ENCODE data around the gene GBP7.

Gene GBP7

GRCh38 chr1:89167590-89168230 is 8.1 kb downstream of the GBP7 start:
- Histone ChIP-seq H3K36me3 (ENCODE audit: control insufficient read depth, insufficient read depth, low read length) (no peaks in the 10 kb centered on the region), H3K9me3 (ENCODE audit: control insufficient read depth, insufficient read depth, low read length) (no peaks in the 10 kb centered on the region), H3K9ac (ENCODE audit: low read depth, low read length) (no peak overlapping the region), H3K4me1 (ENCODE audit: control insufficient read depth, insufficient read depth, low read length) (no peaks in the 10 kb centered on the region), H3K27me3 (ENCODE audit: control insufficient read depth, insufficient read depth, low read length) (no peaks in the 10 kb centered on the region), H3K4me3 (ENCODE audit: low read depth, low read length) (no peak overlapping the region)

DNA sequence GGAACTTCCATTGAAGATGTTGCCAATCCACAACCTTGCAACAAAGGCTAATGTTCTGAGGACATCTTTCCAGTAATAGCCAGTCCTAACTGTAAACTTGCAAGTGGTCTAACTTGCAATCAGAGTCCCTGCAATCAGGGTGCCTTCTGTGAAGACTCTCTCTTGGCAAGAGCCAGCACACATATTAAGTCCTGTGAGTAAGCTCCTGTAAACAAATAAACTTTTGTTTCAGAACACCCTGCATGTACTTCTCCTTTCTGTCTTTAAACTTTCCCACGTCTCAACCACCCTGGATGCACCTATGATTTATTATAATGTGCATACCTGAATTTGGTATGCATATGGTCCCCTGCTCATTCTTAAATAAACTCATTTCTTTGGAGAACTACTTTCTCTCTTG is 9.1 kb downstream of the GBP7 start:
- no peaks in the 10 kb centered on the region for H3K9me3 ChIP-seq (ENCODE audit: control insufficient read depth, insufficient read depth, low read length)
- no peak overlapping the region for H3K9ac ChIP-seq (ENCODE audit: low read depth, low read length)
- H3K4me1 ChIP-seq (ENCODE audit: control insufficient read depth, insufficient read depth, low read length): no peaks in the 10 kb centered on the region
- no peaks in the 10 kb centered on the region for H3K27me3 ChIP-seq (ENCODE audit: control insufficient read depth, insufficient read depth, low read length)
- no peak overlapping the region for H3K4me3 ChIP-seq (ENCODE audit: low read depth, low read length)
- H3K36me3 ChIP-seq (ENCODE audit: control insufficient read depth, insufficient read depth, low read length): no peaks in the 10 kb centered on the region

DNA sequence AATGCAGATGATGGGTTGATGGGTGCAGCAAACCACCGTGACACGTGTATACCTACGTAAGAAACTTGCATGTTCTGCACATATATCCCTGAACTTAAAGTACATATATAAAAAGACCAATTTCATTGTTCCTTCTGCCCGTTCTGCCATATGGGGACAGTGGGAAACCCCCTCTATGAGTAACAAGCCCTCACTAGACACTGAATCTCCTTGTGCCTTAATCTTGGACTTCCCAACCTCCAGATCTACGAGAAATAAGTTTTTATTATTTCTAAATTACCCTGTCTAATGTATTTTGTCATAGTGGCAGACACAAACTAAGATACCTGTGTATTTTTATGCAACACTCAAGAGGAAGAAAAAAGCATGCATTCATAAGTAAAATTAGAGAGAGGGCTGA is 10.0 kb downstream of the GBP7 start:
- H3K4me3 ChIP-seq (ENCODE audit: low read depth, low read length): no peak overlapping the region
- H3K27me3 ChIP-seq (ENCODE audit: control insufficient read depth, insufficient read depth, low read length): no peaks in the 10 kb centered on the region
- H3K4me1 ChIP-seq (ENCODE audit: control insufficient read depth, insufficient read depth, low read length): no peaks in the 10 kb centered on the region
- no peaks in the 10 kb centered on the region for H3K9me3 ChIP-seq (ENCODE audit: control insufficient read depth, insufficient read depth, low read length)
- no peak overlapping the region for H3K9ac ChIP-seq (ENCODE audit: low read depth, low read length)
- H3K36me3 ChIP-seq (ENCODE audit: control insufficient read depth, insufficient read depth, low read length): no peaks in the 10 kb centered on the region

DNA sequence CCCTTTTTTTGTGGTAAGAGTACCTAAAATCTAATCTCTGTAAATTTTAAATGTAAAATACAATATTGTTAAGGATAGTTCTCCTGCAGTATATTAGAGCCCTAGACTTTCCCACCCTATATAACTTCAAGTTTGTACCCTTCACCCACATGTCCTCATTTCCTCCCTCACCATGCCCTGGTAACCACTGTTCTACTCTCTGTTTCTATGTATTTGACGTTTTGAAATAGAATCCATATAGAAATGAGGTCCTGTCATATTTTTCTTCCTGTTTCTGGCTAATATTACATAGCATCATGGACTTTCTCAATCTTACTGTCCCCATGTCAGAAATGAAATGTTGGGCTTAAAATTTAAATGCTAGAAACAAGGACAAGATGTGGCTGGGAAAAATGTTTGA is 24.8 kb downstream of the GBP7 start:
- Histone ChIP-seq H3K27me3 (ENCODE audit: control insufficient read depth, insufficient read depth, low read length) (no peaks in the 10 kb centered on the region), H3K4me1 (ENCODE audit: control insufficient read depth, insufficient read depth, low read length) (no peaks in the 10 kb centered on the region), H3K4me3 (ENCODE audit: low read depth, low read length) (no peak overlapping the region), H3K9ac (ENCODE audit: low read depth, low read length) (no peak overlapping the region), H3K9me3 (ENCODE audit: control insufficient read depth, insufficient read depth, low read length) (no peaks in the 10 kb centered on the region), H3K36me3 (ENCODE audit: control insufficient read depth, insufficient read depth, low read length) (no peaks in the 10 kb centered on the region)

- Histone ChIP-seq H3K4me3 (ENCODE audit: low read depth, low read length) (no peak overlapping the region), H3K9me3 (ENCODE audit: control insufficient read depth, insufficient read depth, low read length) (no peaks in the 10 kb centered on the region), H3K9ac (ENCODE audit: low read depth, low read length) (no peak overlapping the region), H3K4me1 (ENCODE audit: control insufficient read depth, insufficient read depth, low read length) (no peaks in the 10 kb centered on the region), H3K27me3 (ENCODE audit: control insufficient read depth, insufficient read depth, low read length) (no peaks in the 10 kb centered on the region), H3K36me3 (ENCODE audit: control insufficient read depth, insufficient read depth, low read length) (no peaks in the 10 kb centered on the region)
Measured at GRCh38 chr1:89149976-89150375, 25.8 kb downstream of the GBP7 start.

- Histone ChIP-seq H3K27me3 (ENCODE audit: control insufficient read depth, insufficient read depth, low read length) (no peaks in the 10 kb centered on the region), H3K4me3 (ENCODE audit: low read depth, low read length) (no peak overlapping the region), H3K9ac (ENCODE audit: low read depth, low read length) (no peak overlapping the region), H3K4me1 (ENCODE audit: control insufficient read depth, insufficient read depth, low read length) (no peaks in the 10 kb centered on the region), H3K36me3 (ENCODE audit: control insufficient read depth, insufficient read depth, low read length) (no peaks in the 10 kb centered on the region), H3K9me3 (ENCODE audit: control insufficient read depth, insufficient read depth, low read length) (no peaks in the 10 kb centered on the region)
Measured at GRCh38 chr1:89149229-89149628, 26.6 kb downstream of the GBP7 start.

- no peaks in the 10 kb centered on the region for H3K27me3 ChIP-seq (ENCODE audit: control insufficient read depth, insufficient read depth, low read length)
- no peak overlapping the region for H3K4me3 ChIP-seq (ENCODE audit: low read depth, low read length)
- no peaks in the 10 kb centered on the region for H3K9me3 ChIP-seq (ENCODE audit: control insufficient read depth, insufficient read depth, low read length)
- no peaks in the 10 kb centered on the region for H3K36me3 ChIP-seq (ENCODE audit: control insufficient read depth, insufficient read depth, low read length)
- no peak overlapping the region for H3K9ac ChIP-seq (ENCODE audit: low read depth, low read length)
- no peaks in the 10 kb centered on the region for H3K4me1 ChIP-seq (ENCODE audit: control insufficient read depth, insufficient read depth, low read length)
Measured at GRCh38 chr1:89147678-89148658, 27.8 kb downstream of the GBP7 start.

- no peaks in the 10 kb centered on the region for H3K9me3 ChIP-seq (ENCODE audit: control insufficient read depth, insufficient read depth, low read length)
- H3K36me3 ChIP-seq (ENCODE audit: control insufficient read depth, insufficient read depth, low read length): no peaks in the 10 kb centered on the region
- no peak overlapping the region for H3K4me3 ChIP-seq (ENCODE audit: low read depth, low read length)
- no peaks in the 10 kb centered on the region for H3K27me3 ChIP-seq (ENCODE audit: control insufficient read depth, insufficient read depth, low read length)
- H3K4me1 ChIP-seq (ENCODE audit: control insufficient read depth, insufficient read depth, low read length): no peaks in the 10 kb centered on the region
- no peak overlapping the region for H3K9ac ChIP-seq (ENCODE audit: low read depth, low read length)
Measured at GRCh38 chr1:89146721-89147120, 29.1 kb downstream of the GBP7 start.

DNA sequence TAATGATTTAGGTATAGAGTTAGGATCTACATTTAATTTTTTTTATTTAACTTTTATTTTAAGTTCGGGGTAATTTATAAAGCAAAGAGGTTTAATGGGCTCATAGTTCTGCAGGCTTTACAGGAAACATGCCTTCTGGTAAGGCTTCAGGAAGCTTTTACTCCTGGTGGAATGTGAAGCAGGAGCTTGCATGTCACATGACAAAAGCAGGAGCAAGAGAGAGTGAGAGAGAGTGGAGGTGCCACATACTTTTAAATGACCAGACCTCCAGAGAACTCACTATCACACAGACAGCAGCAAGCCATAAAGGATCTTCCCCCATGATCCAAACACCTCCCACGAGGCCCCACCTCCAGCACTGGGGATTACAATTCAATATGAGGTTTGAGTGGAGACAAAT is 32.3 kb downstream of the GBP7 start:
- Histone ChIP-seq H3K4me3 (ENCODE audit: low read depth, low read length) (no peak overlapping the region), H3K27me3 (ENCODE audit: control insufficient read depth, insufficient read depth, low read length) (no peaks in the 10 kb centered on the region), H3K9ac (ENCODE audit: low read depth, low read length) (no peak overlapping the region)

GRCh38 chr1:89142160-89142559 is 33.6 kb downstream of the GBP7 start:
- no peak overlapping the region for H3K4me3 ChIP-seq (ENCODE audit: low read depth, low read length)
- H3K36me3 ChIP-seq (ENCODE audit: control insufficient read depth, insufficient read depth, low read length): no peaks in the 10 kb centered on the region
- no peaks in the 10 kb centered on the region for H3K4me1 ChIP-seq (ENCODE audit: control insufficient read depth, insufficient read depth, low read length)
- no peaks in the 10 kb centered on the region for H3K27me3 ChIP-seq (ENCODE audit: control insufficient read depth, insufficient read depth, low read length)
- no peak overlapping the region for H3K9ac ChIP-seq (ENCODE audit: low read depth, low read length)
- no peaks in the 10 kb centered on the region for H3K9me3 ChIP-seq (ENCODE audit: control insufficient read depth, insufficient read depth, low read length)

More for the DNA sequence above, 32.3 kb downstream of the GBP7 start:
- Histone ChIP-seq H3K4me1 (ENCODE audit: control insufficient read depth, insufficient read depth, low read length) (no peaks in the 10 kb centered on the region), H3K9me3 (ENCODE audit: control insufficient read depth, insufficient read depth, low read length) (no peaks in the 10 kb centered on the region), H3K36me3 (ENCODE audit: control insufficient read depth, insufficient read depth, low read length) (no peaks in the 10 kb centered on the region)

- Histone ChIP-seq H3K27me3 (ENCODE audit: control insufficient read depth, insufficient read depth, low read length) (no peaks in the 10 kb centered on the region), H3K9me3 (ENCODE audit: control insufficient read depth, insufficient read depth, low read length) (no peaks in the 10 kb centered on the region), H3K4me1 (ENCODE audit: control insufficient read depth, insufficient read depth, low read length) (no peaks in the 10 kb centered on the region), H3K4me3 (ENCODE audit: low read depth, low read length) (no peak overlapping the region), H3K36me3 (ENCODE audit: control insufficient read depth, insufficient read depth, low read length) (no peaks in the 10 kb centered on the region), H3K9ac (ENCODE audit: low read depth, low read length) (no peak overlapping the region)
Measured at GRCh38 chr1:89133747-89134146, 42.1 kb downstream of the GBP7 start.

DNA sequence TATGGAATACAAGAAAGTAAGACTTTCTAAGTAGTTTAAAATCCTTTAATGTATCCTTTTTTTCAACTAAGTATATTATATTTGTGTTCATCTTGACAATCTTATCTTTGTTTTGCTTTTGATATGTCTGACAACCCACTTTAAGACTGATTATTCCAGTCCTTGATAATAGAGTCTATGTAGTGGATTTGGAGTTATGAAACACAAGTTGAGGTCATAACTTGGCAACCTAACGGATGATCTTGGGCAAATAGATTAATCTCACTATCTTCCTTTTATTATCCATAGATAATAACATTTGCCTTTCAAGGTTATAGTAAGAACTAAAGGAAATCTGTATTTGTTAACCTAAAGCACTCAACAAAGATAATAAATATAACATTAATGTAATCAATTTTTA is 45.1 kb downstream of the GBP7 start:
- no peaks in the 10 kb centered on the region for H3K9me3 ChIP-seq (ENCODE audit: control insufficient read depth, insufficient read depth, low read length)
- H3K27me3 ChIP-seq (ENCODE audit: control insufficient read depth, insufficient read depth, low read length): no peaks in the 10 kb centered on the region
- H3K9ac ChIP-seq (ENCODE audit: low read depth, low read length): no peak overlapping the region
- no peaks in the 10 kb centered on the region for H3K4me1 ChIP-seq (ENCODE audit: control insufficient read depth, insufficient read depth, low read length)
- no peak overlapping the region for H3K4me3 ChIP-seq (ENCODE audit: low read depth, low read length)
- no peaks in the 10 kb centered on the region for H3K36me3 ChIP-seq (ENCODE audit: control insufficient read depth, insufficient read depth, low read length)
